ENCODE measurements around the gene SLCO1B1.

The SLCO1B1 gene

DNA sequence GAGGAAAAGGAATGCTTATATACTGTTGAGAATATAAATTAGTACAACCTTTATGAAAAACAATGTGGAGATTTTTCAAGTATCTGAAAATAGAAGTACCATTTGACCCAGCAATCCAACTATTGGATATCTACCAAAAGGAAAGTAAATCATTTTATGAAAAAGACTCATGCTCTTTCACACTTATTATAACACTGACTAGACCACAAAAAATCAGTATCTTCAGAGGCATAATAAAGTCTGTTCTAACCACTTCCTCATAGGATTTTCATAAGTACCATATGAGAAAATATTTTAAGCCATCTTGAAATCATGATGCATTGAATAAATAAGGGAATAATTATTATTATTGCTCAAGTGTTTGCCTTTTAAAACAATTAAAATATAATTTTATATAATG, 90.8 kb downstream of the SLCO1B1 start:
- no peak for DNase-seq

DNA sequence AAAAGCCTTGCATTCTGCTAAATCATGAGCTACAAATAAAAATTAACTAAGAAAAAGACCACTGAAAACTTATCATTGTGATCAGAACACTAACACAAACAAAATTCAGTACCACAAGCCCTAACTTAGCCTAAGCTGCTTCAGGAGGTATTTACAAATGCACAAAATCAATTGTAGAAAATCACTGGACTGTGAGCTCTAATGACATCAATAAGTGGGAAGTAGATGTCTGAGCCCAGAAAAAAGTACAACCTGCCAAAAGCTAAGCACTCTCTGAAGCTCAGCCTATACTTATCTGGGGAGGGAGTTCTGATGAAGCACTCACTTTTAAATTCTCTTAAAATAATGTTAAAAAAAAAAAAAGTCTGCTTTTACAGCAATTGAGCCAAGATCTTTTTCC, 92.9 kb downstream of the SLCO1B1 start:
- DNase-seq: peak in 1 of 2 donors; percentile 27

DNA sequence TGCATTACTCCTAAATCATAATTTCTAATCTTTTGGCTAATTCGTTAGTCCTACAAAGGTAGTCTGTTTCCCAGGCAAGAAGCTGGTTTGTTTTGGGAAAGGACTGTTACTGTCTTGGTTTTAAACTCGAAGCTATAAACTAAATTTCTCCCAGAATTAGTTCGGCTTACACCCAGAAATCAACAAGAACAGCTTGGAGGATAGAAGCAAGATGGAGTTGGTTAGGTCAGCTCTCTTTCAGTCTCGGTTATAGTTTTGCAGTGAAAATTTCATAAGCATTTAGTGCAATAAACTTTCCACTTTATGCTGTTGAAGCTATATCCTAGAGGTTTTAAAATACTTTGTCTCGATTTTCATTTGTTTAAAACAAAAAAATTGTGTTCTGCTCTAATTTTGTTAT, 103.4 kb downstream of the SLCO1B1 start:
- no peak for DNase-seq

DNA sequence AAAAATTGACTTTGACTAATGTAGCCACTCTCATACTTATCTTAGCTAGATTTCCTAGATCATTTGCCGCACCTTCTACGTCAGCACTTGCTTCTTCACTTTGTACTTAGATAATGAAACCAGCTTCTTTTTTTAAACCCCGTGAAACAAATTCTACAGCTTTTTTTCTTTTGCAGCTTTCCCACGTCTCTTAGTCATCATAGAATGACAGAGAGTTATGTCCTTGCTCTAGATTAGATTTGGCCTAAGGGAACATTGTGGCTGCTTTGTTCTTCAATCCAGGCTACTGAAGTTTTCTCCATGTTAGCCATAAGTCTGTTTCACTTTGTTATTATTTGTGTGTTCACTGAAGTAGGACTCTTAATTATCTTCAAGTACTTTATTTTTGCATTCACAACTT, 108.9 kb downstream of the SLCO1B1 start:
- no peak for DNase-seq

DNA sequence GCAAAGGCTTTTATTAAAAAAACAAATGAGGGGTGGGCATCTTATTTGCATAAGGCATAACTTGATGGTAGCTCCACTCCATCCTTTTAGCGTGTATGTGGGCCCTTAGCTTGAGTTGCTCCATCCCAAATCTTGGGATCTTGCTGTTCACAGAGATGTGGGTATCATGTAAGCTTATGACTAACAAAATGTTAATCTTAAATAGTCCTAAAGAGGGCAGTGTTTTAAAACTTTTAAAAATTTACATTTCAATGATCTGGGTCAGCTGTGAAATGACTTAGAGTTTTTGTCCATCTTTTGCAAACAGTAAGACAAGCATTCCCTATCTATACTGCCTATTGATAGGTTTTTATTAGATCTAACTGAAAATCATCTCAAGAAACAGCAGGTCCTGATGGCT, 117.7 kb downstream of the SLCO1B1 start:
- peak in 1 of 2 donors; percentile 45 for DNase-seq

DNA sequence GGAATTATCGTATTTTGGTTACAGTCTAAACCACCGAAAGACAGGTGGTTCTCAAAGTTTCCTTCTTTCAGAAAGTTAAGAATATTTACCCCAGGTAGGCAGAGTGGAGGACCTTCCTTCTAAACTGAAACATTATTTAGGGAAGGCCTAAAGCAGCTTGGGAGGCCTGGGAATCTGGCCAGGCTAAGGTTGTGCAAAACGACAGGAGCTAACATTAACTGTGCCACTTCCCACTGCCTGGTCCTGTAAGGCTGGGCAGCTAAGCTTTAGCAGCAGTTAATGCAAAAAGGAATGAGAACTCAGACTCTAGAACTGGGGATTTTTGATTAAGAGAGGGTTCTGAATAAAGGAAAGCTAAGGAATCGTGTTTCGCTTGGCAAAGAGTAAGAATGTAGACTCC, 121.1 kb downstream of the SLCO1B1 start:
- no peak for DNase-seq

DNA sequence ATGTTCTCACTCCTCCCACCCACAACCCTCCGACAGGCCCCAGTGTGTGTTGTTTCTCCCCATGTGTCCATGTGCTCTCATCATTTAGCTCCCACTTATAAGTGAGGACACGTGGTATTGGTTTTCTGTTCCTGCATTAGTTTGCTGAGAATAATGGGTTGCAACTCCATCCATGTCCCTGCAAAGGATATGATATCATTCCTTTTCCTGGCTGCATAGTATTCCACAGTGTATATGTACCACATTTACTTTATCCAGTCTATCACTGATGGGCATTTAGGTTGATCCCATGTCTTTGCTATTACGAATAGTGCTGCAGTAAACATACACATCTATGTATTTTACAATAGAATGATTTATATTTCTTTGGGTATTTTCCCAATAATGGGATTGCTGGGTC, 126.2 kb downstream of the SLCO1B1 start:
- no peak for DNase-seq

DNA sequence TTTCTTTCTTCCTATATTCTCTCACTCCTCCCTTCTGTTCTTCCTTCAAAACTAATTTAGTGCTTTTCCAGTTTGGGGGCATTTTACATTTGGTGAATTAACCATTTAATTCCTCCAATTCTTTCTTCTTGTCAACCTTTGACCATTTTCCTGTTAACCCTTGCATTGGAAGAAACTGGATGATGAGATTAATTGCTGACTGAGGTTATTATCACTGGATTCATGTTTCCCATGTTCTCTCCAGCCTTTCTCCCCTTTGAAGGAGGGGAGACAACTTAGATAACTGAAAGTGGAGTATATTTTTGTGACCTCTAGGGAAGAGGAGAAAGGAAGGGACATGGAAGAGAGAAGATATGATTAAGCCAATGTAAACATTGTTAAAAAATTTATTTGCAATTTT, 133.2 kb downstream of the SLCO1B1 start:
- no peak for DNase-seq

DNA sequence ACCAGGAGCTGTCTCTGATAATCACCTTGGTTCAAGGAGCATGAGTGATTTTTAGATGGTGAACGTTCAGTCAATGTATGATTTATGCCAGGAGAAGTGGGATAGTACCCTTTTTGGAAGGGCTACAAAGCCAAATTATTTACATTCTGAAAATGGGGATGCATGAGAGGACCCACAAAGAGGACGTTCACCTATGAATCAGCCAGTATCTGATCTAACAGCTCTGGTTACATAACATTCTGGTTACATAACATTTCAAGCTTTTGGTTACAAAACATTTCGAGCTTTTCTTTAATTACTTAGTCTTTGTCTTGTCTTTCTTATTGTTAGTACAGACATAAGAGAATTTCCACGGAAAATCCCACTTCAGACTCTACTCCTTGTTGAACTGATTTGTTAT, 134.9 kb downstream of the SLCO1B1 start:
- no peak for DNase-seq

DNA sequence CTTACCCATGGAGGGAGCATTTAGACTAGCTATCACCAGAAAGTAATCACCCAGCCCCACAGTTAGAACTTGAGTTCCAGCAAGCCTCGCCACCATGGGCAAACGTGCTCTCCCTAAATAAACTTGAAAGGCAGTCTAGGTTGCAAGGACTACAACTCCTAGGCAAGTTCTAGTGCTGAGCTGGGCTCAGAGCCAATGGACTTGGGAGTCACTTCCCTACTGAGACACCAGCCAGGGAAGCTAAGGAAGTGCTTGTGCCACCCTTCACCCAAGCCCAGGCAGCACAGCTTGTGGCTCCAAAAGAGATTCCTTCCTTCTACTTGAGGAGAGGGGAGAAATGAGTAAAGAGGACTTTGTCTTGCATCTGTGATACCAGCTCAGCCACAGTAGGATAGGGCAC, 145.8 kb downstream of the SLCO1B1 start:
- DNase-seq: no peak

Data from hippocampal formation (tissue), 2 donors.